ENCODE data around the gene GOLGA8J. TPM values are rescaled to one million over a fixed set of nuclear protein-coding genes. Genes with fewer than 3 reads are reported as not detected.
"Not testable (repeated sequence)": the region's sequence is repeated elsewhere in the genome, so short reads cannot be mapped to it uniquely, and the experiment has no call there.

GOLGA8J gene
- not detected for total RNA-seq

- FAIRE-seq; DNase-seq (ENCODE audit: low spot score in 2 of 2): not testable (repeated sequence)
Observed at GRCh38 chr15:30082655-30083054, at the start of gene GOLGA8J. Gene GOLGA8J (plus strand): TSS chr15:30082955. CDS start chr15:30083053, 98 bp downstream.

- FAIRE-seq: no peak
Observed at GRCh38 chr15:30033211-30033610, 49.5 kb upstream of the GOLGA8J start.

GRCh38 chr15:30033763-30034162 lies 49.0 kb upstream of the GOLGA8J start:
- FAIRE-seq: no peak
- DNase-seq (ENCODE audit: low spot score in 2 of 2): no peak

More at GRCh38 chr15:30033211-30033610, 49.5 kb upstream of the GOLGA8J start:
- DNase-seq (ENCODE audit: low spot score in 2 of 2): no peak

GRCh38 chr15:30036036-30036703 lies 46.6 kb upstream of the GOLGA8J start:
- DNase-seq (ENCODE audit: low spot score in 2 of 2) (no peak), FAIRE-seq (no peak)

GRCh38 chr15:30038667-30039523 lies 43.9 kb upstream of the GOLGA8J start:
- peak; percentile 32 to 42 for DNase-seq (ENCODE audit: low spot score in 2 of 2)
- no peak for FAIRE-seq

- DNase-seq (ENCODE audit: low spot score in 2 of 2) (no peak), FAIRE-seq (no peak)
Observed at GRCh38 chr15:30041868-30042267, 40.9 kb upstream of the GOLGA8J start.

GRCh38 chr15:30042556-30042955 lies 40.2 kb upstream of the GOLGA8J start:
- DNase-seq (ENCODE audit: low spot score in 2 of 2) (no peak), FAIRE-seq (no peak)

- peak; percentile 83 for FAIRE-seq
Observed at GRCh38 chr15:30043211-30043655, 39.5 kb upstream of the GOLGA8J start.

GRCh38 chr15:30044377-30044776 lies 38.4 kb upstream of the GOLGA8J start:
- DNase-seq (ENCODE audit: low spot score in 2 of 2) (no peak), FAIRE-seq (no peak)

More at GRCh38 chr15:30043211-30043655, 39.5 kb upstream of the GOLGA8J start:
- peak; percentile 50 to 58 for DNase-seq (ENCODE audit: low spot score in 2 of 2)

- FAIRE-seq; DNase-seq (ENCODE audit: low spot score in 2 of 2): not testable (repeated sequence)
Observed at GRCh38 chr15:30044826-30045225, 37.9 kb upstream of the GOLGA8J start.

GRCh38 chr15:30045248-30046041 lies 37.3 kb upstream of the GOLGA8J start:
- FAIRE-seq: not testable (repeated sequence)

GRCh38 chr15:30046430-30046829 lies 36.3 kb upstream of the GOLGA8J start:
- no peak for FAIRE-seq
- DNase-seq (ENCODE audit: low spot score in 2 of 2): no peak

More at GRCh38 chr15:30045248-30046041, 37.3 kb upstream of the GOLGA8J start:
- DNase-seq (ENCODE audit: low spot score in 2 of 2): not testable (repeated sequence)

GRCh38 chr15:30055604-30056003 lies 27.2 kb upstream of the GOLGA8J start:
- FAIRE-seq (peak; percentile 94), DNase-seq (ENCODE audit: low spot score in 2 of 2) (no peak)

GRCh38 chr15:30056166-30056565 lies 26.6 kb upstream of the GOLGA8J start:
- DNase-seq (ENCODE audit: low spot score in 2 of 2) (no peak), FAIRE-seq (peak; percentile 37)

GRCh38 chr15:30059771-30060170 lies 23.0 kb upstream of the GOLGA8J start:
- FAIRE-seq: no peak
- peak in 1 of 2 donors; percentile 39 for DNase-seq (ENCODE audit: low spot score in 2 of 2)

GRCh38 chr15:30062881-30063280 lies 19.9 kb upstream of the GOLGA8J start:
- DNase-seq (ENCODE audit: low spot score in 2 of 2) (no peak), FAIRE-seq (no peak)

GRCh38 chr15:30063835-30064546 lies 18.8 kb upstream of the GOLGA8J start:
- FAIRE-seq: no peak
- DNase-seq (ENCODE audit: low spot score in 2 of 2): no peak

- FAIRE-seq (no peak), DNase-seq (ENCODE audit: low spot score in 2 of 2) (no peak)
Observed at GRCh38 chr15:30065025-30065801, 17.5 kb upstream of the GOLGA8J start.

- FAIRE-seq (no peak), DNase-seq (ENCODE audit: low spot score in 2 of 2) (no peak)
Observed at GRCh38 chr15:30068326-30068725, 14.4 kb upstream of the GOLGA8J start.

Measured in frontal cortex (tissue), 4 donors.